Measurements from ENCODE around the gene TFPI2. TPM values are rescaled to one million over a fixed set of nuclear protein-coding genes. Genes with fewer than 3 reads are reported as not detected.

The TFPI2 gene
- total RNA-seq, 4 donors from 2014 or later, result 0.44 to 10.7 (median 4.8) TPM

- no peak for TF ChIP-seq CTCF (IDR thresholded peaks at IDR 0.05; ENCODE audit: low read depth)
These were observed 22.6 kb upstream of the TFPI2 start for GRCh38 chr7:93913197-93913596.

GRCh38 chr7:93910076-93910994 is 19.8 kb upstream of the TFPI2 start:
- no peak for TF ChIP-seq CTCF (IDR thresholded peaks at IDR 0.05; ENCODE audit: low read depth)

GRCh38 chr7:93906267-93906666 is 15.7 kb upstream of the TFPI2 start, which contains the start of gene GNGT1:
GNGT1 (plus strand) TSS chr7:93906567; CDS start chr7:93906747, 180 bp downstream.
- TF ChIP-seq CTCF (IDR thresholded peaks at IDR 0.05; ENCODE audit: low read depth), result no peak

- no peak for TF ChIP-seq CTCF (IDR thresholded peaks at IDR 0.05; ENCODE audit: low read depth)
These were observed 12.3 kb upstream of the TFPI2 start for GRCh38 chr7:93902777-93903423.

DNA sequence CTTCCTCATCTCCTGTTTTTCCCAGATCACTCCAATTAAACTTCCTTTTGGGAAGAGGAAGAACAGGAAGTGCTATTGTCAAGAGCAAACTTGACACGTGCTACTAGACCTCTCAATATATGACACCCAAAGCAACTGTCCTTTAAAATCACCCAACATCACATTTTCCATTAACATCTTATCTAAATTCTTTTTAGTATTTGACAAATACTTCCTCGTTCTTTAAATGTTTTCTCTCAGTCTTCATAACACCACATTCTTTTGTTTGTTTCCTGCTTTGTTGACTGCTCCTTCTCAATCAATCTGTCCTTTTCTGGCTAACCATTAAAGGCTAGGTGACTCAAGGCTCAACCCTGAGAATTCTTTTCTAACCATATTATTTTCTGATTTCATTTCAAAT is 7.1 kb upstream of the TFPI2 start:
- no peak for TF ChIP-seq CTCF (IDR thresholded peaks at IDR 0.05; ENCODE audit: low read depth)

- TF ChIP-seq CTCF (IDR thresholded peaks at IDR 0.05; ENCODE audit: low read depth), result no peak
These were observed 5.5 kb upstream of the TFPI2 start for GRCh38 chr7:93895859-93896600.
